GM12874 (cell line): ENCODE results near the gene VGLL1.

Source experiments
- TF ChIP-seq, protein P1 (sequence below): IDR thresholded peaks from 2 replicates; pipeline ENCODE4 v1.5.1; 2011; ENCODE audit warnings: low read depth, mild to moderate bottlenecking, control low read depth, low read length, moderate library complexity; ENCODE audit not compliant: insufficient read depth

Gene VGLL1

DNA sequence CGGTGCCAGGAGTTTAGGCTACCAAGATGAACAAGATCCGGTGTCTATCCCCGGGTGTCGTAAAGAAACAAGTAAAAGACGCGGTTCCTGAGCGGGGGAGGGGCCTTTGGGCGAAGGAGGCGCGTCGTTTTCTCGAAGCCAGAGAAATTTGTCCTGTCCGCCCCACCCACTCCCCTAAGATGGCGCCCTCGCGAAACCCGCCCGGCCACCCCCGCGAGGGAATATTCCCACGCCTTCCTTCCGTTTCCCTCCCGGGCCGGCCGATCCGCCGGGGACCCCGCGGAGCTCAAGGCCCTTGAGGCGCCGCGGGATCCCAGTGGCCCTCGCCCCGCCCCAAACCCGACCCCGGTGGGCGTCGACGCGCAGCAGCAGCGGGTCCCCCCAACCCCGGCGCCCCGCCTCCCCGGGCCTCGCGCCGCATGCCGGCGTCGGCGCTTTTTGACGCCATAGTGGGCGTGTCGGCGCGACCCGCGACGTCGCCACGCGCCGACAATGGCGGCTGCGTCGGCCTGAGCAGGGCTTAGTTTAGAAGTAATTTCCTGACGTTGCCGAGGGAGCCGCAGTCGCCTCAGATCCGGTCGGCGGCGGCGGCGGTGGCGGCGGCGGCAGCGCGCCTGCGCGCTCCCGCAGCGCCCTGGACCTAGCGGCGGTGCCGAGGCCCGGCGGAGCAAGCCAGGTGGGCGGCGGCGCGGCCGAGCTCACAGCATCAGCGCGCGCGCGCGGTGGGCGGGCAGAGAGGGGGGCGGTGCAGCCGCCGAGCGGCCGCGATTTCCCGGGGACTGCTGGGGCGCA lies 35.1 kb upstream of the VGLL1 start:
- TF ChIP-seq, protein P1, sequence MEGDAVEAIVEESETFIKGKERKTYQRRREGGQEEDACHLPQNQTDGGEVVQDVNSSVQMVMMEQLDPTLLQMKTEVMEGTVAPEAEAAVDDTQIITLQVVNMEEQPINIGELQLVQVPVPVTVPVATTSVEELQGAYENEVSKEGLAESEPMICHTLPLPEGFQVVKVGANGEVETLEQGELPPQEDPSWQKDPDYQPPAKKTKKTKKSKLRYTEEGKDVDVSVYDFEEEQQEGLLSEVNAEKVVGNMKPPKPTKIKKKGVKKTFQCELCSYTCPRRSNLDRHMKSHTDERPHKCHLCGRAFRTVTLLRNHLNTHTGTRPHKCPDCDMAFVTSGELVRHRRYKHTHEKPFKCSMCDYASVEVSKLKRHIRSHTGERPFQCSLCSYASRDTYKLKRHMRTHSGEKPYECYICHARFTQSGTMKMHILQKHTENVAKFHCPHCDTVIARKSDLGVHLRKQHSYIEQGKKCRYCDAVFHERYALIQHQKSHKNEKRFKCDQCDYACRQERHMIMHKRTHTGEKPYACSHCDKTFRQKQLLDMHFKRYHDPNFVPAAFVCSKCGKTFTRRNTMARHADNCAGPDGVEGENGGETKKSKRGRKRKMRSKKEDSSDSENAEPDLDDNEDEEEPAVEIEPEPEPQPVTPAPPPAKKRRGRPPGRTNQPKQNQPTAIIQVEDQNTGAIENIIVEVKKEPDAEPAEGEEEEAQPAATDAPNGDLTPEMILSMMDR: no peak

DNA sequence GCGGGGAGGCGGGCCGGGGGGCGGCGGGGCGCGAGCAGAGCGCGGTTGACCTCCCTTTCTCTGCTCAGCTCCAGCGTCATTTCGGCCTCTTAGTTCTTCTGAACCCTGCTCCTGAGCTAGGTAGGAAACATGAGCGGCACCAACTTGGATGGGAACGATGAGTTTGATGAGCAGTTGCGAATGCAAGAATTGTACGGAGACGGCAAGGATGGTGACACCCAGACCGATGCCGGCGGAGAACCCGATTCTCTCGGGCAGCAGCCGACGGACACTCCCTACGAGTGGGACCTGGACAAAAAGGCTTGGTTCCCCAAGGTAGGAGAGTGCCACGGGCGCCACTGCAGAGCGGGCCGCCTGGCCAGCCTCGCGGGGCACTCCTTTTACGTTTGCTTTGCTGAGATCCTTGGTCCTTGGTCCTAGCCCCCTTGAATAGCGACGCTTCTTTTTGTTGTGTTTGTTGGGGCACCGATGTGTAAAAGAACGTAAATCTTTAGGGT lies 34.4 kb upstream of the VGLL1 start, which contains the start of gene HTATSF1:
Gene HTATSF1, plus strand, starts transcription at position 37 of the 497 bp plus-strand sequence. Its CDS starts 93 bp downstream, at position 130.
- TF ChIP-seq, protein P1: no peak

DNA sequence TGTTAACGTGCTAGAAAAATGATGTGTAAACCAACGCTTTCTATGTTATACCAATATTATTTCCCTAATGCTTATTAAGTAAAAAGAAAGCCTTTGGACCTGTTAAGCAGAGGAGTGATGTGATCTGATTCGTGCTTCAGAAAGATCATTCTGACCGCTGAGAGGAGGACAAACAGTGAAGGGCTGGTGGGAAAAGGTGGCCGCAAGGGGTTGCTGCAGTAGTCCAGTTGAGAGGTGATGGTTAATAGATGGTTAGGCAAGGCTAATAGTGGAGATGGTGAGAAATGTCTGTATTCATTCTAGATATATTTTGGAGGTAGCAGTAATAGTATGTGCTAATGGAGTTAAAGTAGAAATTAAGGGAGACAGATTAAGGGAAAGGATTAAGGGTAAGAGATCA lies 12.9 kb upstream of the VGLL1 start:
- TF ChIP-seq, protein P1: no peak

DNA sequence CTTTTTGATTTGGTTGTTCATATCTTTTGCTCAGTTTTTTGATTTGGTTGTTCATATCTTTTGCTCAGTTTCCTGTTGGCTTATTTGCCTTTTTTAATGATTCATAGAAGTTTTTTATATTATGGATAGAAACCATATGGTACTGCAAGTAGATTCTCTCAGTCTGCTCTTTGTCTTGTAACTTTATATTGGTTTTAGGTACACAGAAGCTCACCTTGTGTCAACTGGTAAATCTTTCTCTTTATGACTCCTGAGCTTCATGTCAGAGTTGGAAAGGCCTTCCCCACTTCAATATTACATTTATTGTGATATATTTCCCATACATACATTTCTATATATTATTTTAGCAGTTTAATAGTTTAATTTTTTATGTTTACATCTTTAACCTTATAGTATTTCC lies 8.2 kb upstream of the VGLL1 start:
- TF ChIP-seq, protein P1: no peak

DNA sequence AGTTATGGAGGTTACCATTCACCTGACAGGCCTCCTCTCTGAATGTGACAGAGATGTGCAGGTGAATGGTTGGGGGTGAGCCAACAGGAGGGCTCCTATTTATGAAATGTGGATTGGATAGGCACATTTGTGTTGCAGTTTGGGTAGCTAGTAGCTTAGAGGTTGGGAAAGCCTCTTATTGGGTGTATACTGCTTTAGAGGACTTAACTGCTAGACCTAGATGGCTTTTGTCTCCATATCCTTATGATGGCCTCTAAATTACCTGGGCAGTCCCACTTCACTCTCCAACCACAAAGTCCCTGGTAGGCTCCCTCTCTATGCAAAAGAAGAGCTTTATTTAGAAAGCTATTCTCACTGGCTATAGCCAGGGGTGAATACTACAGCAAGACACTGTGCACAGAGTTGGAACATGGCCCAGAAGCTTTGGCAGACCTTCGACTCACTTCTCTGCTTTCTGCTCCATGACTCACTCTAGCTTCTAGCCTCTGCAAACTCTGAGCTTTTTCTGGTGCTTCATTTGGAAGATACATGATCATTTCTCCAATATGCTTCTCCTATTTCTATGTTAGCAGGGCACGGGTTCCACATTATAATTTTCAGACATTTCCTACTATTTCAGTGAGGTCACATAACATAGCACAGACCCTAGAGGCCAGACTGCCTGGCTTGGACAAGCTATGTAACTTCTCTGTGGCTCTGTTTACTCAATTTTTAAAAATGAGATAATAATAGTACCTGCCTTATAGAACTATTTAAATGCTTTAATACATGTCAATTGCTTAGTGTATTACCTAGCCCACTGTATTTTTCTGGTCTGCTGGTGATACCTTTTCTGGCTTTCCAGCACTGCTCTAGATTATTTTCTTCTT lies 6.0 kb upstream of the VGLL1 start:
- TF ChIP-seq, protein P1: no peak

DNA sequence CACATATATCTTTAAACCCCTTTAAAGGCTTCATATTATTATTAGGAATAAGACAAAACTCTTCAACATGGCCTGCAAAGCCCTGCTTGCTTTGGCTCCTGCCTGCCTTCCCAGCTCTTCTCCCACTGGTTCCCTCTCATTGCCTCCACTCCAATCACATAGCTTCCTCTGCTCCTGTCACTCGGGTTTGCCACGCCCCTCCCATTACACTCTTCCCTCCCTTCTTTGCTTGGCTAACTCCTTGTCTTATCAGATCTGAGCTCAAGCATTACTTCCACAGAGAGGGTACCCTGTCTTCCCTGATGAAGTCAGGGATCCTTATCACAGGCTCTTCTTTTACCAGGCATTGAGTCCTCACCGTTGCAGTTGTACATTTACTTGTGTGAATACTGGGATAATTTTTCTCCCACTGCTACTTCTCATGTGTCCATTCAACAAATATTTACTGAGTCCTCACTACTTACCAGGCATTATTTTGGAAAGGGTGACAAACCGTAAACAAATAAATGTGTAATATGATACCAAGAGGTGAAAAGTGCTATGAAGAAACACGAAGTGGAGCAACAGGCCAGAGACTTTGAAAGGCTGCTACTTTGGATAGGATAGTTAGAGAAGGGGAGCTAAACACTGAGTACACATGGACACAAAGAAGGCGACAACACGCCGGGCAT lies 3.2 kb upstream of the VGLL1 start:
- TF ChIP-seq, protein P1: no peak

DNA sequence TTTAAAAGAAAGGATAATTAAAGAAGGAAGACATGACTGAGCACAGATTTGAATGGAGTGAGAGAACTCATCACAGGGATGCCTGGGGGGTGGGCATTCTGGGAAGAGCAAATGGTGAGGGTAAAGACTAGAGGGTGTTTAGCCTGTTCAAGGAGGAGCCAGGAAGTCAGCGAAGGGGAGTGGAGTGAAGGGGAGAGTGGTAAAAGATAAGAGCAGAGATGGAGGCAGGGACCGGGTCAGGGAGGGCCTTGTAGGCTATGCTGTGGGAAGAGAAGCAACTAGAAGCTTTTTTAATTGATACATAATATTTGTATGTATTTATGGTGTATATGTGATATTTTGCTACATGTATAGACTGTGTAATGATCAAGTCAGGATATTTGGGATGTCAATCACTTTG lies 2.2 kb upstream of the VGLL1 start:
- TF ChIP-seq, protein P1: no peak
